ENCODE data around the gene LSR.

The LSR gene

DNA sequence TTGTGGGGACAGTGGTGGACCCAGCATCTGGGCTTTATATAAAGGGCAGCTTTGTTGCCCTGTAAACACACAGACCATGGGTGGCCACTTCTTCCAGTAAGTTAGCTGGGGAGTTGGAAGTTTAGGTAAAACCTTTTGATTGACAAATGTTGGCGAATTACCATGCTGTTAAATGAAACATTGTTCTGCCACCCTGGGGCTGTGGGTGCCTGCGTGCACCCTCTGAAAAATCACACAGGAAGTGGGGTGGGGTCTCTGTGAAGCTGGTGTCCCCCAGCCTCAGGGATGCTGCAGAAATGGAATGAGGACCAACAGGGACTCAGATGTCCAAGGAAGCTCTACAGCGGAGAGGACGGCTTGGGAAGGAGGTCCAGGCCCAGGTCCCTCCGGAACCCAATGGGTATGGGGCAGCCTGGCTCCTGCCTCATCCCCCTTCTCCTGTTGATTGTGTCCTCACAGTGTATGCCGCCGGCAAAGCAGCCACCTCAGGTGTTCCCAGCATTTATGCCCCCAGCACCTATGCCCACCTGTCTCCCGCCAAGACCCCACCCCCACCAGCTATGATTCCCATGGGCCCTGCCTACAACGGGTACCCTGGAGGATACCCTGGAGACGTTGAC, 17.2 kb downstream of the LSR start:
- DNase-seq, result no peak

DNA sequence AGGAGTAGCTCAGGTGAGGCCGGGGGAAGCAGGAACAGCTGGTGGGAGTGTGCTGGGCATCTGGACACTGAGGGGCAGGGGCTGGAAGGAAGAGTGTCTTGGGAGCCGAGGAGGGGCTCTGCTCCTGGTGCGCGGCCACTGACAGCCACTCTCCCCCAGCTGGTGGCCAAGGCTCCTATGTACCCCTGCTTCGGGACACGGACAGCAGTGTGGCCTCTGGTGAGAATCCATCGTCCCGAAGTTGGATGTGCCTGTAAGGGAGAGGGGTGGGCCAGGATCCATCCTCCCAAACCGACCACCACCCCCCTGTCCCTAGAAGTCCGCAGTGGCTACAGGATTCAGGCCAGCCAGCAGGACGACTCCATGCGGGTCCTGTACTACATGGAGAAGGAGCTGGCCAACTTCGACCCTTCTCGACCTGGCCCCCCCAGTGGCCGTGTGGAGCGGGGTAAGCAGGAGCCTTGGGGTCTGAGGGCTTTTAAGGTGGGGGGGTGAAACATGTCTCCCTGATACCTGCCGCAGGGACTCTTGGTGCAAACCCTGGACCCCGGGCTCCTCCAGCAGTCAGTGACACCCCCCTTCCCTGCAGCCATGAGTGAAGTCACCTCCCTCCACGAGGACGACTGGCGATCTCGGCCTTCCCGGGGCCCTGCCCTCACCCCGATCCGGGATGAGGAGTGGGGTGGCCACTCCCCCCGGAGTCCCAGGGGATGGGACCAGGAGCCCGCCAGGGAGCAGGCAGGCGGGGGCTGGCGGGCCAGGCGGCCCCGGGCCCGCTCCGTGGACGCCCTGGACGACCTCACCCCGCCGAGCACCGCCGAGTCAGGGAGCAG, 17.9 kb downstream of the LSR start:
- no peak for DNase-seq

DNA sequence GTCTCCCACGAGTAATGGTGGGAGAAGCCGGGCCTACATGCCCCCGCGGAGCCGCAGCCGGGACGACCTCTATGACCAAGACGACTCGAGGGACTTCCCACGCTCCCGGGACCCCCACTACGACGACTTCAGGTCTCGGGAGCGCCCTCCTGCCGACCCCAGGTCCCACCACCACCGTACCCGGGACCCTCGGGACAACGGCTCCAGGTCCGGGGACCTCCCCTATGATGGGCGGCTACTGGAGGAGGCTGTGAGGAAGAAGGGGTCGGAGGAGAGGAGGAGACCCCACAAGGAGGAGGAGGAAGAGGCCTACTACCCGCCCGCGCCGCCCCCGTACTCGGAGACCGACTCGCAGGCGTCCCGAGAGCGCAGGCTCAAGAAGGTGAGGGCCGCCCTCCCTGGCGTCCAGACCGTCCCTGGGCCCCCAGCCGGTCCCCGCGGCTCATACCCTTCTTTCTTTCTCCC, 18.6 kb downstream of the LSR start:
- DNase-seq, result peak in 13 of 56 donors; percentile 28 to 66 (median 51)

DNA sequence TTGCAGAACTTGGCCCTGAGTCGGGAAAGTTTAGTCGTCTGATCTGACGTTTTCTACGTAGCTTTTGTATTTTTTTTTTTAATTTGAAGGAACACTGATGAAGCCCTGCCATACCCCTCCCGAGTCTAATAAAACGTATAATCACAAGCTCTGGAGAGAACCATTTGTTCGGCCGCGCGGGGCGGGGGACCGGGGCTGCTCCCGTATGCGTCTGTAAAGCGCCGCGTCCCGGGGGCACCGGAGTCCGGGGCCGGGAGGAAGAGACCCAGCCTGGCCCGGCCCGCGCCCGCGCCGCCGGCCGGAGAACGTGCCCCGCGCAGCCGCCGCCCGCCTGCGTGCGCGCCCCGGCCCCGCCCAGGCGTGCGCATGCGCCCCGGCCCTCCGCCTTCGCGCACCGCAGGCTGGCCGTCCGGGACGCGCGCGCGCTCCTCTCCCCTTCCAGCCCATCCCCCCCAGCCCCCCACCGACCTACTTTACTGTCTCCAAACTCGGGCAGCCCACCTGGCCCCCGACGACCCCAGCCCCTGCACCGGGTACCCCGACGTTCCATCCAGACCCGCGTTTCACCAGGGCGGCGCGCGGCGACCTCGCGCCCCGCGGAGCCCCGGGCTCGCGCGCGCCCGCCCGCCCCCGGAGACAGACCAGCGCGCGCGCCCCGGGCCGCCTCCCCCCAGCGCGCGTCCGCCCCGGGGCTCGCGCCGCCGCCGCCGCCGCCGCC, 19.2 kb downstream of the LSR start:
- DNase-seq, result peak in 39 of 56 donors; percentile 31 to 78 (median 58)

DNA sequence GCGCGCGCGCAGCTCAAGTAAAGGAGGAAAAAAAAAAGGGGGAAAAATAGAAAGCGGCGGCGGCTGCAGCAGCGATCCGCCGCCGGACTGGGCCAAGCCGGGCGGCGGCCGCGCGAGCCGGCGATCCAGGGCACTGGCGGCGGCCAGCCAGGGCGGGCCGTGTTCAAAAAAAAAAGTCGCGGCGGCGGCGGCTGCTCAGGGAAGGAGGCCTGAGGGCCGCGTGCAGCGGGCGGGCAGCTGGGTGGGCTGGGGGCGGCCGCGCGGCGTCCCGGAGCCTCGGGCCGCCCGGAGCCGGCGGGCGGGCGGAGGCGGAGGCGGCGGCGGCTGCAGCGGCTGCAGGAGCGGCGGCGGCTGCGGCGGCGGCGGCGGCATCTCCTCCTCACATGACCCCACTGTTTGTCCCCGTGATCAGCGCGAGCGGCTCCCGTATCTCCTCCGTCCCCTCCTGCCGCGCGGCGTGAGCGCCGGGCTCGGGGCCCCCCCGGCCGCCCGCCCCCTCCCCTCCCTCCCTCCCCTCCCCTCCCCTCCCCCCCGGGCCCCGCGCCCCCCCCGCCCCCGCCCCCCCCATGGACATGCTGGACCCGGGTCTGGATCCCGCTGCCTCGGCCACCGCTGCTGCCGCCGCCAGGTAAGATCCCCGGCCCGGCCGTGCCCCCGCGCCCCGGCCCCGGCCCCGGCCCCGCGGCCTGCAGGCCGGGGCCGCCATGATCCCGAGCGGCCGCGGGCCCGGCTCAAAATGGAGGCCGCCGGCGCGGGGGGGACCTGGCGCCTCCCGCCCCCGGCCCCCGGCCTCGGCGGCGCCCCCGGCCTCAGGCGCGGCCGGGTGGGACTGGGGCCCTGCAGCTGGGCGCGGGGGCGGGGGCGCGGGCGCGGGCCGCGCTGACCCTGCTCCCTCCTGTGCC, 20.0 kb downstream of the LSR start, which contains the start of gene USF2:
TSS of gene USF2 (plus strand) at position 427 of the 902 bp plus-strand sequence. CDS start at position 567, 140 bp downstream.
- DNase-seq, result peak in 43 of 56 donors; percentile 29 to 83 (median 58)

DNA sequence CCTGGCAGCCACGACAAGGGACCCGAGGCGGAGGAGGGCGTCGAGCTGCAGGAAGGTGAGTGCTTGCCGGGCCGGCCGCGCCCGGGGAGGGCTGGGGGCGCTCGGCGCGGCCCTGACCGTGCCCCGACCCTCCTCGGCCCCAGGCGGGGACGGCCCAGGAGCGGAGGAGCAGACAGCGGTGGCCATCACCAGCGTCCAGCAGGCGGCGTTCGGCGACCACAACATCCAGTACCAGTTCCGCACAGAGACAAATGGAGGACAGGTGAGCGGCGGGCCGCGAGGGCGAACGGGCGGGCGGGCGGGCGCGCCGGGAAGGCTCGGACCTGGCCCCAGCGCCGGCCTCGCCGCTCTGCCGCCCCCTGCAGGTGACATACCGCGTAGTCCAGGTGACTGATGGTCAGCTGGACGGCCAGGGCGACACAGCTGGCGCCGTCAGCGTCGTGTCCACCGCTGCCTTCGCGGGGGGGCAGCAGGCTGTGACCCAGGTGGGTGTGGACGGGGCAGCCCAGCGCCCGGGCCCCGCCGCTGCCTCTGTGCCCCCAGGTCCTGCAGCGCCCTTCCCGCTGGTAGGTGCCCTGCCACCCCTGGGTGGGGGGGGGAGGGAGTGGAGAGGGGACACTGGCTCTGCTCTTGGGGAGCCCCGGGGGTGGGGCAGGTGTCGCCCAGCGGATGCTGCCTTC, 20.8 kb downstream of the LSR start:
- DNase-seq, result peak in 55 of 56 donors; percentile 29 to 91 (median 71)

DNA sequence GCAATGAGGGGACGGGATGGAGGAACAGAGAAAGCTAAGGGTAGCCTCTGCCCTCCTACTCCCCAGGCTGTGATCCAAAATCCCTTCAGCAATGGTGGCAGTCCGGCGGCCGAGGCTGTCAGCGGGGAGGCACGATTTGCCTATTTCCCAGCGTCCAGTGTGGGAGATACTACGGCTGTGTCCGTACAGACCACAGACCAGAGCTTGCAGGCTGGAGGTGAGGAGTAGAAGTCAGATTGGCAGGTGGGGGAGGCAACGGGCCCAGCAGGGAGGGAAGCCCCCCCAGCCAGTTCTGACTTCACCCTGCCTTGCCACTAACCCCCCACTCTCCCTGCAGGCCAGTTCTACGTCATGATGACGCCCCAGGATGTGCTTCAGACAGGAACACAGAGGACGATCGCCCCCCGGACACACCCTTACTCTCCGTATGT, 21.6 kb downstream of the LSR start:
- no peak for DNase-seq

DNA sequence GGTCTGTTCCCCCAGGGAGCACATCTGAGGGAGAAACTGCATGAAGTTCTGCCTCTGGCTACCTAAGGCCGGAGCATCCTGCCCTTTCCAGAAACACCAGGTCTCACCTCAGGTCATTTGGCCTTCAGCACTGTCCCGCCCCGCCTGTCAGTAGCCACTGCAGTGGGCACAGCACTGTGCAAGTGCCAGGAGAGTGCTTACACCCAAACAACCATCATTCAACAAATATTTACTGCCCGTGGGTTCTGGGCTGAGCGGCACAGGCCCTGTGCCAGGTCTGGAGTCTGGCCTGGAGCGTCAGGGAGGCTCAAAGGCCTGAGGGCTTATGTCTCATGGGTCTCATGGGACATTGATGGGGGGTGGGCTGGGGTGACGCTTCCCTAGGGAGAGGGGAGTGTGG, 22.7 kb downstream of the LSR start:
- no peak for DNase-seq

DNA sequence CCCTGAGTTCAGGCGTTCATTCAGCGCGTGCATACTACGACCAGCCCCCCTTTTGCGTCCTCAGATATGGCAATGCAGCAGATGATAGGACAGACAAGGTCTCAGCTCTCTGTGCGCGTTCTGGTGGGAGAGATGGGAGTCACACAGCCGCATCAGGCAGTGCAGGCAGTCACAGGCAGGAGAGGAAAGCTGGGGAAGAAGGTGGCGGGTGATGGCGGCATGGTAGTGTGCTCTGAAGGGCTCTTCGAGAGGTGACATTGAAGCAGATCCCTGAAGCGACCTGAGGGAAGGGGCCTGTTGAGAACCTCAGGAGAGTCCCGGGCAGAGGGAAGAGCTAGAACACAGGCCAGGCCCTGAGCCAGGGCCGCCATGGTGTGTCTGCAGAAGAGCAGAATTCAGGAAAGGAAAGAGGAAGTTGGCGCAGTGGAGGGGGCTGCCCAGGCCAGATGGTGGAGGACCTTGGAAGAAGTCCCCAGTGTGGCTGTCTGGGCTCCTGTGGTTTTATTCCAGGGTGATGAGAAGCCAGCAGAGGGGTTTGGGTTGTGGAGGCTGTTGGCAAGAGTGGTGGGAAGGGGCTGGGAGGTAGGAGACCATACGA, 23.4 kb downstream of the LSR start:
- peak in 9 of 56 donors; percentile 16 to 53 (median 29) for DNase-seq

DNA sequence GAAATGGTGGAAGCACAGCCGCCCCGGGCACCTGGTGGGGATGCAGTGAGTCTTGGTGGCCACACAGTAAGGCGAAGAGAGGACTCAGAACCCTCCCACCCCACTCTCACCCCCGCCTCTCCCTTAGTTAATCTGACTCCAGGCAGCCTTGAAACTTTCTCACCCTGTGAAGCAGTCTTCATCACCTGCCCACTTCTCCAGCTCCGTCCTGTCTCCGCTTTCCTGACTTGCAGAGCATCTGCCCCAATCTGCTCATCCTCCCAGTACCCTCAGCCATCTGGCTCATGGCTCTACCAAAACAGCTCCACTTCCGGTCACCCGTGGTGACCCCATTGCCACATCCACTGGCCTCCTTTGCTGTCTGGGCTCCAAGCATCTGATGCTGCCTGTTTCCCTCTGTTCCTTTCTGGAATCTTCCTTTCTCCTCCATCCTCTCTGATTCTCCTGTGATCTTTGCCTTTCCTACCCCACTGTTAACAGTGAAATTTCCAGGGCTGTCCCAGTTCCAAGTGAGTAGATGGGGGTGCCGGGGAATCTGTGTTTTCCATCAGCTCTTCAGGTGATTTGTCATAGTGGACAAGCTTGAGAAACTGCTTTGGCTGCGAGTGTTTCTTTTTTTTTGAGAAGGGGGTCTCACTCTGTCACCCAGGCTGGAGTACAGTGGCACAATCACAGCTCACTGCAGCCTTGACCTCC, 24.3 kb downstream of the LSR start:
- no peak for DNase-seq

DNA sequence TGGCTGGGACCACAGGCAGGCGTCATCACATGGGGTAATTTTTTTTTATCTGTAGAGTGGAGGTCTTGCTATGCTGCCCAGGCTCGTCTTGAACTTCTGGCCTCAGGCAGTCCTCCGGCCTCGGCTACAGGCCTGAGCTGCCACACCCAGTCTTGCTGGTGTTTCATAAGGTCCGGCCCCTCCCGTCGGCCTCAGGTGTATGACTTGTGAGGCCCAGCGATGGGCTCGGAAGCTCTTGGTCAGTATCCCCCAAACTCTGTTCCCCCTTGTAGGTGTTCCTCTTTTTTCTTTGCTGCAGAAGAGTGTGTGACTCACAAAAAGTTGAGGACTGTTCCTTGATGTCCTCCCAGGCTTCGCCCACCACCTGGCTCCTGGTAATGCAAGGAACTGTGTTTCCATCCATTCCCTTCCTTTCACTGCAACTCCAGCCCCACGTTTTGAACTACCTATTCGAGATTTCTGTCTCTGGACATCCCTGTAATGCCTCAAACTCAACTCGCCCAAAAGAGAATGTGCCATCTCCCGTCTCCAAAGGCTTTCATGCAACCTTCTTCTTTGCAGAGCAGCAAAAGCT, 25.0 kb downstream of the LSR start:
- DNase-seq, result peak in 1 of 56 donors; percentile 20

DNA sequence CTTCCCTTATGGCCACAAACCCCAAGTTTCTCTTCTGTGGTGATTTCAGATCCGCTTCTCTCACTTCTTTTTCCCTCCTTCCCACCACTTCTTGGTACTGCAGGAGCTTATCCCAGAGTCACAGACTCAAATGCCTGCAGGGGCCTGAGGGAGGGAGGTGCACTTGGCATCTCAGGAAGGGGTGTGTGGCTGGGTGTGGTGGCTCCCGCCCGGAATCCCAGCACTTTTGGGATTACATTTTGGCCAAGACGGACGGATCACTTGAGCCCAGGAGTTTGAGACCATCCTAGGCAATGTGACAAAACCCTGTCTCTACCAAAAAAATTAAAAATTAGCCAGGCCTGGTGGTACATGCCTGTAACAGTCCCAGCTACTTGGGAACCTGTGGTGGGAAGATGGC, 25.5 kb downstream of the LSR start:
- DNase-seq, result no peak

DNA sequence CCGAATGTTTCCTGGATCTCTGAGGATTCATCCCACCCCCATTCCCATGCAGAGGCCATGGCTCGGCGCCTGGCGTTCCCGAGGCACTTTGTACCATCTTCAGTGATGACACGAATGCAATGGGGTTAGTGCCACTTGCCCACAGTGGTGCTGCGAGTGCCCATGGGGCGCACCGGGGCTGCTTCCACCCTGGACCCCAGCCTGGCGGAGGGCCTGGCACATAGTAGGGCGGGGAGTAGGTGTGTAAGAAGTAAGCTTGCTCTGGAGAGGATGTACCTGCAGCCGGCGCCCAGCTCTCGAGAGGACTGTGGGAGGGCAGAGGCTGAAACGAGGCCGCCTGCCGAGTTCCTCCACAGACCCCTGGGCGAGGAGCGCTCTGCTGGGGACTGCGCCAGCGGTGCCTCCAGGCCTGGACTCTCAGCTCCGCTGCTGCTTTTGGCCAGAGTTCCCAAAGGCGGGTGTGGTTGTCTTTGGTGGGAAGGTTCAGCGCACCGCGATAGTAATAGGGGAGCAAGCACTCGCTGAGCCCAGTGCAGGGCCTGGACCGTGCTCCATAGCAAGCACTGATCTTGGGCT, 28.0 kb downstream of the LSR start:
- no peak for DNase-seq

DNA sequence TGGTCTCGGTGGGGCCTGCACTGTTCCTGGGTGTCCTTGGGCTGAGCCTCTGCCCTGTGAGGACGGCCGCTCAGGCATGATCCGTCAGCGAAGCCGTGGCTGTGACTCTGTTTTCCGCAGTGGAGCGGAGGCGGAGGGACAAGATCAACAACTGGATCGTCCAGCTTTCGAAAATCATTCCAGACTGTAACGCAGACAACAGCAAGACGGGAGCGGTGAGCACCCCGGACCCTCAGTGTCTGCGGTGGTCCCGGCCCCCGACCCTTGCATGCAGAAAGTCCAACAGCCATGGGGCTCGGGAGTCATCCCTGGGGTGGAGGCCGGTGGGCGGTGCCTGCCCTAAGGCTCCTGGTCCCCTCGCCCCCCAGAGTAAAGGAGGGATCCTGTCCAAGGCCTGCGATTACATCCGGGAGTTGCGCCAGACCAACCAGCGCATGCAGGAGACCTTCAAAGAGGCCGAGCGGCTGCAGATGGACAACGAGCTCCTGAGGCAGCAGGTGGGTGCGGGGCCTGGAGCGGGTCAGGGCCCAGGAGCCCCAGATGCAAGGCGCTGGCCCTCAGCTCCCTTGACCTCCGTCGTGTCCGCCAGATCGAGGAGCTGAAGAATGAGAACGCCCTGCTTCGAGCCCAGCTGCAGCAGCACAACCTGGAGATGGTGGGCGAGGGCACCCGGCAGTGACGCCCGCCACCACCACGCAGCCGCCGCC, 29.9 kb downstream of the LSR start:
- DNase-seq, result no peak

DNA sequence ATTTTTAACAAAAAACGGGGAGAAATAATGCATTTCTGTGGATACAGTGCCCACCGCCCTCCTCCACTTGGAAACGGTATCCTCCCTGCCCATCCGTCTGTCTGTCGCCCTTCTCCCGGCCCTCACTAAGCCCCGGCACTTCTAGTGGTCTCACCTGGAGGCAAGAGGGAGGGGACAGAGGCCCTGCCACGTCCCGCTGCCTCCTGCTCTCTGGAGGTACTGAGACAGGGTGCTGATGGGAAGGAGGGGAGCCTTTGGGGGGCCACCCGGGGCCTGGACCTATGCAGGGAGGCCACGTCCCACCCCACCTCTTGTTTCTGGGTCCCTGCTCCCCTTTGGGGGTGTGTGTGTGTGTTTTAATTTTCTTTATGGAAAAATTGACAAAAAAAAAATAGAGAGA, 30.6 kb downstream of the LSR start:
- no peak for DNase-seq

DNA sequence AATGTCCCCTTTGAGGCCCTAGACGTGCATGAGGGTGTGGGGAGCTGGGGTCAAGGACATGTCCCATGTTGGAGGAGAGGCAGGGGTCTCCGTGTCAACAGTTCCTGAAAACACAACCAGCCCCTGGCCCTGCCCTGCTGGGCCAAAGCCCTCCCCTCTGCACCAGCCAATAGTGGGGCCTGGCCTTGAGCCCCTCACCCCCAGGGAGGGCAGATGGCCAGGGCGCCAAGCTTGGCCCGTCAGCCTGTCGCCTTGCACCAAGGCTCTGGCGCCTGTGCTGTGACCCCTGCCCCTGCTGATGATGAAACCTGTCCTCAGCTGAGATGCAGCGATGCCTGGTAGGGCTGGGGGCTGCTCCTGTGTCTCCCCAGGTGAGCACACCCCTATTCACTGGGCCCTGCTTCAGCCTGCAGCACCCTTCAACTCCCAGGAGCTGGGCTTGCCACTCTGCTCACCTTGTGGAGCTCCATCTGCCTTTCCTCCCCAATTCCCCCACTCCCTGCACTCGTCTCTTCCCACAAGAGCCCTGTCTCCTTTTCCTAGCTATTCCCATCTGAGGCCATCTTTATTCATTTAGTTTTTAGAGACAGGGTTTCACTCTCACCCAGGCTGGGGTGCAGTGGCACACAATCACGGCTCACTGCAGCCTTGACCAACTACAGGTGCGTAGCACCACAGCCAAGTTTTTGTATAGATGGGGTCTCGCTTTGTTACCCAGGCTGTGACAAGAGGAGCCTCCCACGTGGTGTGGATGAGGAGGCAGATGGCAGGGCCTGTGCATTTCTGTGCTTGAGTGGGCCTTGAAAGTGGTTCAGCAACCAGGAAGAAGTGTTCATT, 31.4 kb downstream of the LSR start:
- no peak for DNase-seq

DNA sequence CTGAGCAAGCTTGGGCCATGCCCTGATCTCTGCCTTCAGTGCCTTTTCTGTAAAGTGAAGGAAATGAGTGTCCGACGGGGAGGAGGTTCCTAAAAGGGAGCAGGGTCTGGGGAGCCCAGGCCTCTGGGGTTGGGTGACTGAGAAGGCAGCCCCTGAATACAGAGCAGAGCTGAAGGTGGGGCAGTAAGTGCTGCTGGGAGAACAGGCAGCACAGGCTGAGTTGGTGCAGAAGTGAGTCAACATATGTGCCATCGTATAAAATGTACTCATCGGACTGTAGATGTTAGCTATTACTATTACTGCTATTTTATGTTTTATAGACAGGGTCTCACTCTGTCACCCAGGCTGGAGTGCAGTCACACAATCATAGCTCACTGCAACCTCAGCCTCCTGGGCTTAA, 32.5 kb downstream of the LSR start:
- DNase-seq, result no peak

All from amygdala (tissue), 56 donors.